Erythroblast (primary cell): ENCODE results near the gene LMAN2L.

Experiments used
- GATA1 ChIP-seq: IDR thresholded peaks from 2 replicates; pipeline ENCODE4 v1.6.1; 2011; ENCODE audit warnings: low read depth, mild to moderate bottlenecking, control low read depth, low read length, moderate library complexity
- POLR2A ChIP-seq: IDR thresholded peaks from 2 replicates; pipeline ENCODE4 v1.6.1; 2011; ENCODE audit warnings: mild to moderate bottlenecking, low read length

DNA sequence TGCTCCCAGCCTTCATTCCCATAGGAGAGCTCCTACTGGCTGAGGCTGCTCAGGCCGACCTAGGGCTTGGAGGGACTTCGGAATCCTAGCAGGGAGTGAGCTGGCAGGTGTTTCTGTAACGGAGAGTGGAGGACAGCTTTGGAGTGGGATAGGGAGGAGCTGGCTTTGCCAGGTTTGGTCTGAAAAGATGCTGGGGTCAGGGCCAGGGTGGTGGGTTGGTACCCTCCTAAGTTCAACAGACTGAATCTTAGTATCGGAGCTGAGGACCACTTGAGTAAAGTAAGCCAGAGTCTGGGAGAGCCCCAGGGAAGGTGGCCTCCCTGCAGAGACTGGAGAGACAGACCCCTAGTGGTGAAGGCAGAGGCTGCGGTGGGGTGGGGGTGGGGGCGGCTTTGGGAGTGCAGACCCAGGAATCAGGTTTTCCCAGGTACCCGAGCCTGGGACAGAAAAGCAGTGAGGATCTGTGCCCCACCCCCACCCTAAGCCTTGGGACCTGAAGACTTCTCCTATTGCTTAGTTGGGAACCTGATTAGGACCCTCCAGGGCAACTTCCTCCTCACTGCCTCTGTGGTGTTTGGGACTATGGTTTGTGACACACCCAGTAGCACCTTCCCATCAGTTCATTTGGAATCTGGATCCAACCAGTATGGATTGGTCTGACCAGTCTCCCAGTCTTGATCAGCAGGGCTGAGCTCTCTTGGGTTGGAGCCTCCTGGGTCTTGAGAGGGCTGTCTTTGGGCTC is 23.8 kb upstream of the LMAN2L start:
- TF ChIP-seq POLR2A: no peak
- TF ChIP-seq GATA1: no peak
